ENCODE measurements around the gene SH3RF3.

SH3RF3 gene

GRCh38 chr2:109494351-109494750 lies 365.3 kb downstream of the SH3RF3 start:
- no peak for DNase-seq (ENCODE audit: low read depth in 2 of 2)

DNA sequence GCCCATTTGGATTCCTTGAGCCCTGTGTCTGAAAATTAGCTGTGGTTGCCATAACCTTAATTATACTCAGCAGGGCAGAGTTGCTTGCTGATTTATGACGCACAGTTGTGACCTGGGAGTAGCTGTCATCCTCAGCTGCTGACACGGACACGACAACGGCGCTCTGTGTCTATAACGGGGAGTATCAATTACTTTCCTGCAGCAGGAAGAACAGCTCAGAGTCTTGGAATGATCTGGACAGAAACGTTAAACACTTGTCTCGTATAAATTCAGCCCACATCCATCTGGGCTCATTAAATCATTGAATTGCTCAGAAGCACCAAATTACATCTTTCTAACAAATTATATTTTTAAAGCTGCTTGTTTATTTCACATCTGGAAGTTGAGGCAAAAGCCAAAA lies 368.5 kb downstream of the SH3RF3 start:
- DNase-seq (ENCODE audit: low read depth in 2 of 2) = no peak

GRCh38 chr2:109497911-109498870 lies 369.2 kb downstream of the SH3RF3 start:
- DNase-seq (ENCODE audit: low read depth in 2 of 2) = no peak

- DNase-seq (ENCODE audit: low read depth in 2 of 2) = no peak
These were observed 369.9 kb downstream of the SH3RF3 start for GRCh38 chr2:109498906-109499305.

- DNase-seq (ENCODE audit: low read depth in 2 of 2) = no peak
These were observed 370.6 kb downstream of the SH3RF3 start for GRCh38 chr2:109499566-109499965.

DNA sequence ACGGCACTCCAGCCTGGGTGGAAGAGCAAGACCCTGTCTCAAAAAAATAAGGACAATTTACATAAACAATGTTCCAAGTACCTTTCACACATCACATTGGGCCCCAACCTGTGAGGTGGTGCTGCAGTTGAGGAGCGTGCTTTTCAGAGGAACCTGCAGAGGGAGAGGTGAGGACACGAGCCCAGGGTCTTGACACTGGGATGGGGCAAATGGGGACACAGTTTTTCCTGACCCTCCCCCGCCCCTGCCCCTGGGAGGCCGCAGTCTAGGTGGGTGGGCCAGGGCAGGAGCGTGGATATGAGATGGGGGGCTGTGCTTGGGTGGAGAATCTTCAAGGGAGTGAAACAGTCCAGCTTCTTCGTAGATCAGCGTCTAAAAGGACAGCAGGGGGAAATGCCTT lies 371.9 kb downstream of the SH3RF3 start:
- no peak for DNase-seq (ENCODE audit: low read depth in 2 of 2)

GRCh38 chr2:109501461-109501860 lies 372.5 kb downstream of the SH3RF3 start:
- no peak for DNase-seq (ENCODE audit: low read depth in 2 of 2)

DNA sequence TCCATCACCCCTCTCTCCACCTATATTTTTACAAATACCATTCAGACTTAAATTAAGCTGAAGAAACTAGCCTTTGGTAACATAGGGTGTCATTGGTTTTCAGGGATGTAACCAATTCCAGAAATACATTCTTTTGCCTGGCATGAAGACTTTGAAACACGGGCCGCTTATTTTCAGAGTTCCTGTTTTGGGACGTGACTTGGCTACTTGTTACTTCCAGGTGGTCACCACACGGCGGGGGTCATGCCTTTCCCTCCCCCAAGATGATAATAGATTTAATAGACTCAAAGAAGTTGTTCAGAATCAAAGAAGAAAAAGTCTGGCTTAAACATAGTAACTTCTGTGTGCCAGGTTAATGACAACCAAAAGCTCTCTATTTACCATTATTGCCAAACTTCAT lies 374.2 kb downstream of the SH3RF3 start:
- DNase-seq (ENCODE audit: low read depth in 2 of 2) = no peak

- no peak for DNase-seq (ENCODE audit: low read depth in 2 of 2)
These were observed 378.2 kb downstream of the SH3RF3 start for GRCh38 chr2:109507217-109507616.

DNA sequence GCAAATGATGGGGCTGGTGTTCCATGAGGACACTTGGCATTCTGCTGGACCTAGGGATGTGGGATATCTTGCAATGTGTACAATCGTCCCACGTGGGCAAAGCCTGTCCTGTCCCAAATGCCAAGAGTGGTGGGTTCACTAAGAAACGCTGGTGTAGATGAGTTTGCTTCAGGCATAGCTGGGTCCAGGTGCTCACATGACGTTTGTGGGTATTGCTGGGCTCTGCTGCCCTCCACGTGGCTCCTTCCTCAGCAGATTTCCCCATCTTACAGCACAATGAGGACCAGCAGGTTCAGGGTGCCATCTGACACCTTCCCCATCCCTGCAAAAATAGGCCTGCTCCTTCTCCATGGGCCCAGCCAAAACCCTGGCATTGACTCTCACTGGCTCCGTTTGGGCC lies 378.8 kb downstream of the SH3RF3 start:
- no peak for DNase-seq (ENCODE audit: low read depth in 2 of 2)

DNA sequence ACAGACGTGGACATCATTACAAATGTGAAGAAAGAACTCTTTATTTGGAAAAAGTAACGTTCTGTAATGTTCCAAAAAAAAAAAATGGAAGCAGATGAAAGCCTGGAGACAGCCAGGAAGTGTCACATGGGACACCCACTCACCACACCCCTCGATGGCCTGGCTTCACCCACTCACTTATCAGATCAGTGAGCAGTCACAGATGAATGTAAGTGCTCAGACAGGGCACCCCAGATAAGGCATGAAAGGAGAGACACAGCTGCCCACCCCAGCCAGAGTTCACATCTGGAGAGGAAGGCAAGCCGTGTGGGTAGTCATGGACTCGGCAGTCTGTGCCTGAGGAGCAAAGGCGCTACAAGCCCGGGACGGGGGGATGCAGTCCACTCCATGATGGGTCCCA lies 379.6 kb downstream of the SH3RF3 start:
- no peak for DNase-seq (ENCODE audit: low read depth in 2 of 2)

DNA sequence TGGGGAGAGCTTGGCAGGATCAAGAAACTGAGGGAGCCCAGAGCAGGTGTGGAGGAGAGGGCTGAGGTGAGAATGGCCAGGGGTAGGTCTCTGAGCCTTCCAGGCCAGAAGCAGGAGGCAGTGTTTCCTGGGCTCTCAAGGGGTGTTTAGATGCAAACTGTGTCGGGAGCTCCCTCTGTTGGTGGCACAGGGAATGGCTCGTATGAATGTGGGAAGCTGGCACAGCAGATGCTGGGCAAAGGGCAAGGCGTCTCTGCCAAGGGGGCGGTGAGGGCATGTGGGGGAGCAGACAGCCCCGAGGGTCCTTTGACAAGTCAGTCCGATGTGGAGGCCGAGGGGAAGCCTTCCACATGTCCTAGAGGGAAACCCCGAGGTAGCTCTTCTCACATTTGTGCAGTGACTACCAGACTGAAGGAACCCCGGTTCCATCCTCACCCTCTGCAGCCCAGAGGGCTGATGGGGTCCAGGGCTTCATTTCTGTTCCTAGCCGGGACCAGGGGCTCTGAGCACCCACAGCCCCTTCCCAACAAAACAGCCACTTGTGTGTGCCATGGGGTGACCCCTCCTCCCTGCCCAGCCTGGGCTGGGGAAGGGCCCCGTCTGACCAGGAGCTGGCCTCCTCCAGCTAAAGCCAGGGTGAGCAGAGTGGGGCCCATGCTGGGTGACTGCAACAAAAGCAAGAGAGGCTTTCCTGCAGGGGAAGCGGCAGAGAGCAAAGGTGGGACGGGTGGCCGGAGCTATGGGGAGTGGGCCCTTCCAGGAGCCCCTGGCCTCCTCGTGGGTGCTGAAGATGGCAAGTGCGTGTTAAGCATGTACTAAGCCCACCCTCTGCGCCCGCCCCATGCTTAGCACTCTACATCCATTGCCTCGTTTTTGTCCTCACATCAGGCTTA lies 381.4 kb downstream of the SH3RF3 start:
- peak; percentile 38 to 50 for DNase-seq (ENCODE audit: low read depth in 2 of 2)

- no peak for DNase-seq (ENCODE audit: low read depth in 2 of 2)
These were observed 382.2 kb downstream of the SH3RF3 start for GRCh38 chr2:109511168-109511567.

DNA sequence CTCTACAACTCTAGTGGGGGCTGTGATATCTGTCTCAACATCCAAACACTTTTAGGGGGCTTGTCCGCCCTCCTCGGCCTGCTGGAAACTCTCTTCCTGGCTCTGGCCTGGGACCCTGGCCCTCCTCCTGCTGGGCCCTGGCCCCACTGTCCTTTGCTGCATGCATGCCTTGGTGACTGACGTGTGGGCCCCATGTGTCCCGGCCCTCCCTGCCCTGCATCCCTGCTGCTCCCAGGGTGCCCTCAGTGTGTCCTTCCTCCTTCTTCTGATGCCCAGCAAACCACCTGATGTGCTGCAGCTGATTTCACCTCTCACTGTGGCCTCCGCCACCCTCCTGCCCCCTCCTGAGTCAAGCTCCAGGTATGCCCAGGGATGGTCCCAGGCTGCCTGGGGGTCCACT lies 383.1 kb downstream of the SH3RF3 start:
- no peak for DNase-seq (ENCODE audit: low read depth in 2 of 2)

GRCh38 chr2:109513230-109513629 lies 384.2 kb downstream of the SH3RF3 start:
- DNase-seq (ENCODE audit: low read depth in 2 of 2) = no peak

- no peak for DNase-seq (ENCODE audit: low read depth in 2 of 2)
These were observed 385.0 kb downstream of the SH3RF3 start for GRCh38 chr2:109513749-109514588.

DNA sequence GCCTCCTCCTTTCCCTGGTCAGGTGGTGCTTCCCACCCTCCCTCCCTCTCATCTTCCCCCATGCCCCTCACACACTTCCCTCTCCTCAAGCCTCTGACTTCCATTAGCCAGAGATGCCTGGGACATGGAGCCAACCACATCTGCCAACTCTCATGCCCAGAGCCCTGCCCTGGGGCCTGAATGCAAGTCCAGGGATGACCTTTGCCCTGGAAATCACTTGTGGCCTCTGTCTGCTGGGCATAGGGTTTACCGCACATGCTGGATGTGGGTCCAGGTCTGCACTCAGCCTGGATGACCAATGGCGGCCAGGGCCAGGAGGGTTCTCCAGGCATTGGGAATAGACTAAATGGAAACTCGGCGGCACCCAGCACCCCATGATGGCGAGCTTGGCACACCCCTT lies 385.9 kb downstream of the SH3RF3 start:
- DNase-seq (ENCODE audit: low read depth in 2 of 2) = no peak

DNA sequence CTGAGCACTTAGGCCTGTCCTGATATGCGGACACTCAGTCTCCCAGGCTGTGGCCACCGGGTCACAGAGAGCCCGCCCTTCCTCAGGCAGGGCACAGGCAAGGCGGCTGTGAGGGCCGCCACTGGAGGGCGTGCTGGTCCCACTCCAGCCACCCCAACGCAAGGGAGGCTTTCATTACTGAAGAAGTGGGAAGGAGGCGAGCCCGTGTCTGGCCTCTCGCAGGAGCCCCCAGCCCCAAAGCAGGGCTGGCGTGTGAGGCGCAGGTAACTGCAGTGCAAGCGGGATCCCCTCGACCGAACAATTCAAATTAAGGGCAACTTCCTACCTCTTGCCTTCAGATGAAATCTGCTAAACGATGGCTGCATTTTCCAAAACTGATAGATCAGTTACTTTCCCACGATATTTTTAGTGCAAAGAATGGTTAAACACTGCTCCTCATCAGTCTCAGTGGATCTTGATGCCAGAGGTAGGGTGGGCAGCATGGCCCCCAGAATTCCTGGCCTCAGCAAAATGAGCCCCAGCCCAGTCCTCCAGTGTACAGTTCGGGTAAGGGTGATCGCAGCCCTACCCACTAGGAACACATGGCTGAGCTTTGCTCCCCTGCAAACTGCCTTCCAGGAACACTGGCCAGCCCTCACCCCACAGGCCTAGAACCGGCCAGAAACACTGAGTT lies 387.6 kb downstream of the SH3RF3 start:
- DNase-seq (ENCODE audit: low read depth in 2 of 2) = no peak

DNA sequence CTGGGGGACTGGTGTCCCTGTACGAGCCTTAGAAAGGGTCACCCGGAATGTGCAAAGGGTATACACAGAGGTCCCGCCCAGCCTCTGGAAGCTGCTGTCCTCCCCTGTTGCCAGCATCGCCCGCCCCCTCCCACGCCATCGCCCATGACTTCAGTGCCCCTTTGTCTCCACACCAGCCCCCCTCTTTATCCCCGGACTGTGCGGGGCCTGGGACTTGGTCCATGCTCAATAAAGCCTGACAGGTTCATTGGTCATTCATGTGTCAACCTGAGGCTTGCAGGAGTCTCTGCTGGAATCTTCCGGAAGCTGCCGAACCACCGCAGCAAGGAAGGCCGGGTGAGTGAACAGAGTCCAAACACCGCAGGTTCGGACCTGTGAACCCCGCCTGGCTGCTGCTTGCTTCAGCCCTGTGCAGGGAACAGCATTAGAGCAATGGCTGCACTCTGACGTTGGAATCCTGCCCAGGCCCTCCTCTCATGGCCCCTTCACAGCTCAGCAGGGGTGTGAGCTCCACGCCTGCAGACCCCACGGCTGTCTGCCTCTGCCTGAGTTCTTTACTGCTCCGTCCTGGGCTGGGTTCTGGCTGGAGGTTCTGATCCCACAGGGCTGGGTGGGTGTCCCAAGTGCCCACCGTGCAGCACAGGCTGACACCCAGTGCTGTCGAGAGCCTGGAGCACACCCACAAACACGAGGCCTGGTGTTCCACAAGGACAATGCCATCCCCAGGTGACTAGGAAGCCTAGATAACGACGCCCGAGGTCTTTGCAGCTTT lies 388.3 kb downstream of the SH3RF3 start:
- no peak for DNase-seq (ENCODE audit: low read depth in 2 of 2)

- no peak for DNase-seq (ENCODE audit: low read depth in 2 of 2)
These were observed 390.5 kb downstream of the SH3RF3 start for GRCh38 chr2:109519513-109519912.

All from stimulated activated CD8-positive, alpha-beta memory T cell treated with anti-CD3 and anti-CD28 coated beads, Interleukin-7, amount 100 ng/mL, for 4 hours (primary cell).